ENCODE data around the gene PCNA. TPM values are rescaled to one million over a fixed set of nuclear protein-coding genes. Genes with fewer than 3 reads are reported as not detected.

Gene PCNA
- total RNA-seq, 1 experiment from 2014 or later: 182 TPM

DNA sequence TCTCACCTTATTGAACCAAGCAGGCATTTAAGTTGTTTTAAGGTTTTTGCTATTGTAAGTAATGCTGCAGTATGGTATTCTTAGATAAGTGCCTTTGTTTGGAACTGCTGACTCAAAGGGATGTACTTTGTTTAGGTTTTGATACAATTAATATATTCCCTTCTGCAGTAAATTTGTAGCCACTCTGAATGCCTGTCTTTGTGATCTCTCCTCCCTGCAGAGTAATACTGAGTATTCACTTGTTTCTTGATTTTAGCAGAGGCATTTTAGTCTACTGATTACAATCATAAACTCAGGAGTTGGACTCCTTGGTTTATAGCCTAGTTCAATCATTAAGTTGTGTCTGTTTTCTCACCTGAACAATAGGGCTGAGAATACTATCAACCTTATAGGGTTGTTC, 20.4 kb upstream of the PCNA start:
- Histone ChIP-seq H3K9me3 (ENCODE audit: control insufficient read depth, insufficient read depth, low read depth, low read length) (no peaks in the 10 kb centered on the region), H3K27ac (ENCODE audit: low read length) (no peak overlapping the region), H3K4me3 (ENCODE audit: low read depth in 2 of 2, low read length in 2 of 2) (no peak overlapping the region), H3K4me1 (ENCODE audit: control insufficient read depth, insufficient read depth, low read length) (no peaks in the 10 kb centered on the region), H3K36me3 (ENCODE audit: control insufficient read depth, insufficient read depth, low read length) (no peaks in the 10 kb centered on the region), H3K27me3 (ENCODE audit: control insufficient read depth, insufficient read depth, low read length) (no peaks in the 10 kb centered on the region)
- POLR2A ChIA-PET: no interaction called here
- ATAC-seq (no peak), DNase-seq (ENCODE audit: low read depth, low spot score) (no peak)
- in situ Hi-C loops (cut with HindIII; ENCODE audit: low pct_unique_long_range_greater_than_20kb, low sequenced_read_pairs): no loop called here
- TF ChIP-seq TCF7L2 (IDR thresholded peaks at IDR 0.05; ENCODE audit: low read depth, low read length) (no peak), CTCF (IDR thresholded peaks at IDR 0.05) (no peak), POLR2AphosphoS5 (IDR thresholded peaks at IDR 0.05; ENCODE audit: low read depth, low read length) (no peak), SIN3A (IDR thresholded peaks at IDR 0.05; ENCODE audit: borderline replicate concordance, insufficient read depth, low read depth, low read length) (no peak)
- TF ChIP-seq, protein P1, sequence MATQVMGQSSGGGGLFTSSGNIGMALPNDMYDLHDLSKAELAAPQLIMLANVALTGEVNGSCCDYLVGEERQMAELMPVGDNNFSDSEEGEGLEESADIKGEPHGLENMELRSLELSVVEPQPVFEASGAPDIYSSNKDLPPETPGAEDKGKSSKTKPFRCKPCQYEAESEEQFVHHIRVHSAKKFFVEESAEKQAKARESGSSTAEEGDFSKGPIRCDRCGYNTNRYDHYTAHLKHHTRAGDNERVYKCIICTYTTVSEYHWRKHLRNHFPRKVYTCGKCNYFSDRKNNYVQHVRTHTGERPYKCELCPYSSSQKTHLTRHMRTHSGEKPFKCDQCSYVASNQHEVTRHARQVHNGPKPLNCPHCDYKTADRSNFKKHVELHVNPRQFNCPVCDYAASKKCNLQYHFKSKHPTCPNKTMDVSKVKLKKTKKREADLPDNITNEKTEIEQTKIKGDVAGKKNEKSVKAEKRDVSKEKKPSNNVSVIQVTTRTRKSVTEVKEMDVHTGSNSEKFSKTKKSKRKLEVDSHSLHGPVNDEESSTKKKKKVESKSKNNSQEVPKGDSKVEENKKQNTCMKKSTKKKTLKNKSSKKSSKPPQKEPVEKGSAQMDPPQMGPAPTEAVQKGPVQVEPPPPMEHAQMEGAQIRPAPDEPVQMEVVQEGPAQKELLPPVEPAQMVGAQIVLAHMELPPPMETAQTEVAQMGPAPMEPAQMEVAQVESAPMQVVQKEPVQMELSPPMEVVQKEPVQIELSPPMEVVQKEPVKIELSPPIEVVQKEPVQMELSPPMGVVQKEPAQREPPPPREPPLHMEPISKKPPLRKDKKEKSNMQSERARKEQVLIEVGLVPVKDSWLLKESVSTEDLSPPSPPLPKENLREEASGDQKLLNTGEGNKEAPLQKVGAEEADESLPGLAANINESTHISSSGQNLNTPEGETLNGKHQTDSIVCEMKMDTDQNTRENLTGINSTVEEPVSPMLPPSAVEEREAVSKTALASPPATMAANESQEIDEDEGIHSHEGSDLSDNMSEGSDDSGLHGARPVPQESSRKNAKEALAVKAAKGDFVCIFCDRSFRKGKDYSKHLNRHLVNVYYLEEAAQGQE (IDR thresholded peaks at IDR 0.05; ENCODE audit: insufficient read depth in 1 of 2, low read depth in 2 of 2, low read length in 1 of 2): no peak
- CTCF ChIA-PET: no interaction called here
- intact Hi-C loops (cut with micrococcal nuclease; ENCODE audit: unreplicated experiment): no loop called here
- BruUV-seq (replicated peaks): no TSS peak

DNA sequence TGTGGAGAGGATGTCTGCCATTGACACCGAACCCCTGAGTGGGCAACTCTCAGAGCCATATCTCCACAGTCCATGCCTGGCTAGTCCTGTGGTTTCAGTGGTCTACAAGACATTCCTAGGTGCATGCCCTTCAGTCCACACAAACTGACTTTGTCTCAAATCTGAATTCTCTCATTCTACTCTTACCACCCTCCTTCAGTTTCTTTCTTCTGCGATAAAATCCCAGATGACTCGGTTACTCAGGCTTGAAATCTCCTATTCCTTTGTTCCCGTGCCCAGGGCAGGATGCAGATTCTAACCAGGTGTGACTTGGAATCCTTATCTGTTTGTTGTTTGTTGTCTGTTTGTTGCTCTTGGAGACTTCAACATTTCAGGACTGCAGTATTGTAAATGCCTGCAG, 16.3 kb upstream of the PCNA start:
- no peaks in the 10 kb centered on the region for H3K36me3 ChIP-seq (ENCODE audit: control insufficient read depth, insufficient read depth, low read length)
- H3K27ac ChIP-seq (ENCODE audit: low read length): no peak overlapping the region
- BruUV-seq (replicated peaks): no TSS peak
- TF ChIP-seq, protein P1 (IDR thresholded peaks at IDR 0.05; ENCODE audit: insufficient read depth in 1 of 2, low read depth in 2 of 2, low read length in 1 of 2): no peak
- no peak for TF ChIP-seq POLR2AphosphoS5 (IDR thresholded peaks at IDR 0.05; ENCODE audit: low read depth, low read length)
- TF ChIP-seq SIN3A (IDR thresholded peaks at IDR 0.05; ENCODE audit: borderline replicate concordance, insufficient read depth, low read depth, low read length): no peak
- TF ChIP-seq TCF7L2 (IDR thresholded peaks at IDR 0.05; ENCODE audit: low read depth, low read length): no peak
- no peak for TF ChIP-seq CTCF (IDR thresholded peaks at IDR 0.05)
- no peak for DNase-seq (ENCODE audit: low read depth, low spot score)
- intact Hi-C loops (cut with micrococcal nuclease; ENCODE audit: unreplicated experiment) (no loop called here), in situ Hi-C loops (cut with HindIII; ENCODE audit: low pct_unique_long_range_greater_than_20kb, low sequenced_read_pairs) (no loop called here)
- POLR2A ChIA-PET: no interaction called here
- no peaks in the 10 kb centered on the region for H3K9me3 ChIP-seq (ENCODE audit: control insufficient read depth, insufficient read depth, low read depth, low read length)
- no peaks in the 10 kb centered on the region for H3K27me3 ChIP-seq (ENCODE audit: control insufficient read depth, insufficient read depth, low read length)
- no peaks in the 10 kb centered on the region for H3K4me1 ChIP-seq (ENCODE audit: control insufficient read depth, insufficient read depth, low read length)
- no peak overlapping the region for H3K4me3 ChIP-seq (ENCODE audit: low read depth in 2 of 2, low read length in 2 of 2)
- CTCF ChIA-PET: interaction anchor here (1.2 kb wide), 1 partner anchor 10 kb away, joined by 4 read pairs; the partner anchor contains the start of gene CDS2
- no peak for ATAC-seq

Measured in Panc1 (cell line).